BJ (cell line): Measurements from ENCODE around the gene MMP7. TPM values are rescaled to one million over a fixed set of nuclear protein-coding genes. Genes with fewer than 3 reads are reported as not detected.

ENCODE experiments used
- CTCF ChIA-PET: fragments of 350-600 bp; formaldehyde crosslinking; extraction: SDS; loops from one replicate; lab custom pipeline; 2021; ENCODE audit warnings: antibody characterized with exemption, inconsistent platforms; lab: Yijun Ruan, JAX
- POLR2A ChIA-PET: fragments of 300-600 bp; sonication (Branson Sonifier 250); formaldehyde crosslinking; extraction: SDS; loops from one replicate; lab custom pipeline; 2021; ENCODE audit warnings: antibody characterized with exemption; lab: Charles Lee
- DNase-seq: peaks from one replicate; pipeline ENCODE4 v3.0.0-alpha.2; 2011; ENCODE audit warnings: low read depth
- H3K27me3 ChIP-seq: 2 replicates; pipeline ENCODE4 v1.6.0; 2011; ENCODE audit warnings: low read length; ENCODE audit not compliant: control insufficient read depth, insufficient read depth
- H3K36me3 ChIP-seq: 2 replicates; pipeline ENCODE4 v1.5.1; 2011; ENCODE audit warnings: low read length; ENCODE audit not compliant: control insufficient read depth, insufficient read depth
- H3K4me3 ChIP-seq: 2 replicates; pipeline ENCODE4 v1.5.1; 2011; ENCODE audit warnings: low read depth, mild to moderate bottlenecking, control low read depth, low read length
- polyA minus RNA-seq: library from RNA; depleted of rRNA, polyadenylated mRNA; stranded (reverse); fragments of >200 nt; gene quantifications from 2 replicates; pipeline ENCODE4 v1.2.3, GENCODE V29; 2011; rRNA and poly(A)+ RNA removed
- polyA plus RNA-seq: library from polyadenylated mRNA; depleted of rRNA; stranded (reverse); fragments of >200 nt; gene quantifications from 2 replicates; pipeline ENCODE4 v1.2.3, GENCODE V29; 2011; rRNA removed
- TF ChIP-seq, protein P1 (sequence below): IDR thresholded peaks from 2 replicates; pipeline ENCODE4 v1.5.1; 2011; ENCODE audit warnings: low read depth, mild to moderate bottlenecking, control low read depth, inconsistent platforms, low read length, moderate library complexity; ENCODE audit not compliant: insufficient read depth

MMP7 gene, protein sequence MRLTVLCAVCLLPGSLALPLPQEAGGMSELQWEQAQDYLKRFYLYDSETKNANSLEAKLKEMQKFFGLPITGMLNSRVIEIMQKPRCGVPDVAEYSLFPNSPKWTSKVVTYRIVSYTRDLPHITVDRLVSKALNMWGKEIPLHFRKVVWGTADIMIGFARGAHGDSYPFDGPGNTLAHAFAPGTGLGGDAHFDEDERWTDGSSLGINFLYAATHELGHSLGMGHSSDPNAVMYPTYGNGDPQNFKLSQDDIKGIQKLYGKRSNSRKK
- polyA plus RNA-seq = not detected in 2 replicates
- not detected in 2 replicates for polyA minus RNA-seq

DNA sequence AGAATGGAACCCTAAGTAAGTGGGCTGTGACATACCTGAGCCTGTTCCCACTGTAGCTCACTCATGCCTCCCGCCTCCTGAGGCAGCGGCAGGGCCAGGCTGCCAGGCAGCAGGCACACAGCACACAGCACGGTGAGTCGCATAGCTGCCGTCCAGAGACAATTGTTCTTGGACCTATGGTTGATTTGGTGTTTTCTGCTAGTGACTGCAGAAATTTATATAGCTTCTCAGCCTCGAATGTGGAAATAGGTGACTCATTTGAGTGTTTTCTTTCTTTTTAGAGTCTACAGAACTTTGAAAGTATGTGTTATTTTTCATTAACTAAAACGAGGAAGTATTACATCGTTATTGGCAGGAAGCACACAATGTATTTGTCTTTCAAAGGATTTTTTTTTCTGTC is at the start of gene MMP7:
Gene MMP7, minus strand, starts transcription at position 190 of the 400 bp plus-strand sequence. Its CDS starts 47 bp downstream, at position 143.
- TF ChIP-seq, protein P1, sequence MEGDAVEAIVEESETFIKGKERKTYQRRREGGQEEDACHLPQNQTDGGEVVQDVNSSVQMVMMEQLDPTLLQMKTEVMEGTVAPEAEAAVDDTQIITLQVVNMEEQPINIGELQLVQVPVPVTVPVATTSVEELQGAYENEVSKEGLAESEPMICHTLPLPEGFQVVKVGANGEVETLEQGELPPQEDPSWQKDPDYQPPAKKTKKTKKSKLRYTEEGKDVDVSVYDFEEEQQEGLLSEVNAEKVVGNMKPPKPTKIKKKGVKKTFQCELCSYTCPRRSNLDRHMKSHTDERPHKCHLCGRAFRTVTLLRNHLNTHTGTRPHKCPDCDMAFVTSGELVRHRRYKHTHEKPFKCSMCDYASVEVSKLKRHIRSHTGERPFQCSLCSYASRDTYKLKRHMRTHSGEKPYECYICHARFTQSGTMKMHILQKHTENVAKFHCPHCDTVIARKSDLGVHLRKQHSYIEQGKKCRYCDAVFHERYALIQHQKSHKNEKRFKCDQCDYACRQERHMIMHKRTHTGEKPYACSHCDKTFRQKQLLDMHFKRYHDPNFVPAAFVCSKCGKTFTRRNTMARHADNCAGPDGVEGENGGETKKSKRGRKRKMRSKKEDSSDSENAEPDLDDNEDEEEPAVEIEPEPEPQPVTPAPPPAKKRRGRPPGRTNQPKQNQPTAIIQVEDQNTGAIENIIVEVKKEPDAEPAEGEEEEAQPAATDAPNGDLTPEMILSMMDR = no peak
- H3K4me3 ChIP-seq = no peak within 1 kb of the TSS
- H3K36me3 ChIP-seq = no peaks in the 10 kb centered on the region
- peak; percentile 31 for DNase-seq
- CTCF ChIA-PET = no interaction called here
- POLR2A ChIA-PET = no interaction called here
- no peaks in the 10 kb centered on the region; the same call in 1 of the 2 replicates for H3K27me3 ChIP-seq

DNA sequence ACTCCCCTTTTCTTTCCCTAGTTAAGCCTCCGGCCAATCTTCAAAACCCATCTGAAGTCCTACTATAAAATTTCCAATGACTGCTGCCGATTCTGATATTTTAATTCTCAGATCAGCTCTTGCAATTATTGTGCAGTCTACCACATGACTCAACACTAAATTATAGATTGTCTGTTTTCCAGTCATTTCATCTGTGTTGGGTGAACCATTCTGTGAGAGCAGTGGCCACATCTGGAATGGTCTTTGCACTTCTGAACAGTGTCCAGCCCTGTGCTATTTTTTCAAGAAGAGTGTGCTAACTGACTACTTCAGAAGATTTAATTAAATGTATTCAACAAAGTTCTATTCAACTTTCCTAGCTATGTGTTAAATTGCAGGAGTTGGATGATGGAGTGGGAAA is 47.2 kb upstream of the MMP7 start:
- CTCF ChIA-PET = interaction anchor here (1.2 kb wide), 1 partner anchor 16 kb away, joined by 4 read pairs; no protein-coding TSS in a partner anchor
- TF ChIP-seq, protein P1 = no peak

DNA sequence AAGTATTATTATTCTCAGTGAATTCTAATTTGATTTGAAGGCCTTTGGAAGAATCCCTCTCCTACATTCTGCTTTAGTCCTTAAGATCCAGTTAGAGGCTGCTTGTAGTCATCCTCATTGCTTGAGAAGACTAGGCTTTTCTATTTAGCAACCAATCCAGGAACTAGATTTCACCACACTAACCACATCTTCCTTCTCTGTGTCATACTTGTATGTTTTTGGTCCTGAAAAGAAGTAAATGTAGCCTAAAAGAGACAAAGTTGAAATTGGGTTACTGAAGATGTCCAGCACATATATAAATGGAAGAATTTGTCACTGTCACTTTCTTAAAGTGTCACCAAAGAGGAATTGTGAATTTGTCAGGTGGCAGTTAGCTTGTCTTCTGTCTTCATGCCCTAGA is 46.6 kb upstream of the MMP7 start:
- Histone ChIP-seq H3K4me3 (no peak overlapping the region), H3K36me3 (no peaks in the 10 kb centered on the region), H3K27me3 (no peaks in the 10 kb centered on the region)
- POLR2A ChIA-PET = no interaction called here
- CTCF ChIA-PET = interaction anchor here (1.2 kb wide), 1 partner anchor 17 kb away, joined by 4 read pairs; no protein-coding TSS in a partner anchor
- TF ChIP-seq, protein P1 = no peak
- DNase-seq = no peak

More for the DNA sequence above, 47.2 kb upstream of the MMP7 start:
- POLR2A ChIA-PET = no interaction called here
- no peak overlapping the region for H3K4me3 ChIP-seq
- DNase-seq = no peak
- no peaks in the 10 kb centered on the region for H3K36me3 ChIP-seq
- no peaks in the 10 kb centered on the region for H3K27me3 ChIP-seq

DNA sequence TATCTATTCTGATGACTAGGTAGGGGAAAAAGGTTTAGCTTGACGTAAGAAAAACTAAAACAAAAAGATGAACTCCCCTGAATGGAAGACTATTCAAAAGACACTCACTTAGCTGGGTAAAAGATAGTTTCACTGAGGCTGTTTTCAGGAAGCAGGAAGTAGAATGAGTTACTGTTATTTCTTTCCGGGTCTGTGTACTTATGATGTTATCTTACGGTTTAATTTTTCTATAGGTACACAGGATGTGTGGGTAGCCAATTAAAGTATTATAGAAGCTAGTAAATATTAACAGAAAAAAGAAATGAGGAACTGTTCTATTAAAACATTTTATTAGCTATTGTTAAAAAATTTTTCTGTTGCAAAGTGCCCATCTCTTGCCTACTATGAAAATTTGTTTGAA is 45.8 kb upstream of the MMP7 start:
- TF ChIP-seq, protein P1 = no peak
- no peak for DNase-seq
- ChIA-PET CTCF (no interaction called here), POLR2A (no interaction called here)
- Histone ChIP-seq H3K4me3 (no peak overlapping the region), H3K27me3 (no peaks in the 10 kb centered on the region), H3K36me3 (no peaks in the 10 kb centered on the region)

DNA sequence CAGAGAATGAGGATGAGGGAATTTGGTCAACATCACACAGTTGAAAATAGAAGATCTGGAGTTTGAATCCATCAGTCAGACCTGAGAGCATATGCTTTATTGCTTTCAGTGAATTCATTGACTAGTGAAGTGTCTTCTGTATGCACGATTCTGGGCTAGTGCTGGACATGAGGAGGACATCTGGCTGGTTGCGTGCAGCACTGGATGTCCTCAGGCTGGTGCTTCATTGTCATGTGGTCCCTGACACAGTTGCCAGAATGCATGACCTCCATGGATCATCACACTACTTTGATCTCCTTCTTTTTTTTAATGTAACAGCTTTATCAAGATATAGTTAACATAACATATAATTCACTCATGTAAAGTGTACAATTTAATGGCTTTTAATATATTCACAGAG is 44.5 kb upstream of the MMP7 start:
- no peaks in the 10 kb centered on the region for H3K36me3 ChIP-seq
- ChIA-PET CTCF (no interaction called here), POLR2A (no interaction called here)
- TF ChIP-seq, protein P1 = no peak
- DNase-seq = no peak
- H3K4me3 ChIP-seq = no peak overlapping the region
- no peaks in the 10 kb centered on the region for H3K27me3 ChIP-seq
